GM13977 (cell line): ENCODE results near the gene TRAPPC5.

Experiments
- DNase-seq: peaks from one replicate; pipeline ENCODE4 v3.0.0; 2012; ENCODE audit warnings: low spot score
- in situ Hi-C: fragments of 300-500 bp; cut with MboI; formaldehyde crosslinking; loops from one replicate; pipeline ENCODE4 v1.12.0; 2022; ENCODE audit warnings: low sequenced_read_pairs, low pct_unique_long_range_greater_than_20kb, mixed read lengths, inconsistent platforms; ENCODE audit not compliant: unreplicated experiment
- TF ChIP-seq, protein P1 (sequence below): IDR thresholded peaks from 2 replicates; pipeline ENCODE4 v1.5.1; 2012; ENCODE audit warnings: mild to moderate bottlenecking, control low read depth; ENCODE audit not compliant: insufficient read depth; ENCODE audit errors: extremely low read depth, missing control alignments

The TRAPPC5 gene

DNA sequence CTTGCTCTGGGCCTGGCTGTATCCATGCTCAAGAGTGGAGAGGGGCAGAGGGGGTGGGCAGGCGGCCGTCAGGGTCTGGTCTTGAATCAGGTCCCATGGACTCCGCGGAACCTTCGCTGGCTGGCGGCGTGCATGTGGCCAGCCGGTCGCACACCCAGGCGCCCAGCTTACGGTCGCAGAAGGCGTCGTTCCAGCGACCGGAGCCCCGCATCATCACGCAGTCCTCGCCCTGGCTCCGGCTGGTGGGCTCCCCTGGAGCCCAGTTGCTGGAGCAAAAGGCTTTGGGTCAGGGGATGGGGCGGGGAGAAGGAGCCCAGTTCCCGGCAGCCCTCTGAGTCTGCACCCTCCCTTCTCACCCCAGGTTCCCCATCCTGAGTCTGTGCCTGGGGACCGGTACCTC, 8.5 kb downstream of the TRAPPC5 start:
- TF ChIP-seq, protein P1, sequence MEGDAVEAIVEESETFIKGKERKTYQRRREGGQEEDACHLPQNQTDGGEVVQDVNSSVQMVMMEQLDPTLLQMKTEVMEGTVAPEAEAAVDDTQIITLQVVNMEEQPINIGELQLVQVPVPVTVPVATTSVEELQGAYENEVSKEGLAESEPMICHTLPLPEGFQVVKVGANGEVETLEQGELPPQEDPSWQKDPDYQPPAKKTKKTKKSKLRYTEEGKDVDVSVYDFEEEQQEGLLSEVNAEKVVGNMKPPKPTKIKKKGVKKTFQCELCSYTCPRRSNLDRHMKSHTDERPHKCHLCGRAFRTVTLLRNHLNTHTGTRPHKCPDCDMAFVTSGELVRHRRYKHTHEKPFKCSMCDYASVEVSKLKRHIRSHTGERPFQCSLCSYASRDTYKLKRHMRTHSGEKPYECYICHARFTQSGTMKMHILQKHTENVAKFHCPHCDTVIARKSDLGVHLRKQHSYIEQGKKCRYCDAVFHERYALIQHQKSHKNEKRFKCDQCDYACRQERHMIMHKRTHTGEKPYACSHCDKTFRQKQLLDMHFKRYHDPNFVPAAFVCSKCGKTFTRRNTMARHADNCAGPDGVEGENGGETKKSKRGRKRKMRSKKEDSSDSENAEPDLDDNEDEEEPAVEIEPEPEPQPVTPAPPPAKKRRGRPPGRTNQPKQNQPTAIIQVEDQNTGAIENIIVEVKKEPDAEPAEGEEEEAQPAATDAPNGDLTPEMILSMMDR = no peak
- in situ Hi-C loops = no loop called here
- DNase-seq = no peak

DNA sequence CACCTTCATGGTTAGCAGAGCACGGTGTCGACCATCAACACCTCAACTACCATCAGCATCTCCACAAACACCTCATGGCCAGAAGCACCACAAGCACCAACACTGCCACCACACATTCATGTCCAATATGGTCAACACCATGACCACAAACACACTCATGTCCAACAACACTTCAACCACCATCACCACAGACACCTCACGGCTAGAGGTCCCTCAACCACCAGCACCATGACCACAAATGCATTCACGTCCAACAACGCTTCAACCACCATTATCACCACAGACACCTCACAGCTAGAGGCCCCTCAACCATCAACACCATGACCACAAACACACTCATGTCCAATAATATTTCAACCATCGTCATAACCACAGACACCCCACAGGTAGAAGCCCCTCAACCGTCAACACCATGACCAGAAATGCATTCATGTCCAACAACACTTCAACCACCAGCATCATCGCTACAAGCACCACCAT, 10.2 kb downstream of the TRAPPC5 start:
- TF ChIP-seq, protein P1 = no peak
- in situ Hi-C loops = no loop called here
- DNase-seq = no peak

DNA sequence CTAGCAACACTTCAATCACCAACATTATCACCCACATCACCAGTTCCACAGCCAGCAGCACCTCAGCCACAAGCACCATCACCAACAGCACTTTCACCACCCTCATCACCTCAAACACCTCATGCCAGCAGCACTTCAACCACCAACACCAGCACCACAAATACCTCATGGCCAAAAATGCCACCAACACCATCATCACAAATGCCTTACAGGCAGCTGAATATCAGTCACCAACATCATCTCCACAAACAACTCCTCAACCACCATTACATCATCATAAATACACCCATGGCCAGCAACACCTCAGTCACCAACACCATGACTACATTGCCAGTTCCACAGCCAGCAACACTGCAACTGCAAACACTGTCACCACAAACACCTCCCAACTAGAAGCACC, 10.9 kb downstream of the TRAPPC5 start:
- in situ Hi-C loops = no loop called here
- no peak for DNase-seq
- TF ChIP-seq, protein P1 = no peak

DNA sequence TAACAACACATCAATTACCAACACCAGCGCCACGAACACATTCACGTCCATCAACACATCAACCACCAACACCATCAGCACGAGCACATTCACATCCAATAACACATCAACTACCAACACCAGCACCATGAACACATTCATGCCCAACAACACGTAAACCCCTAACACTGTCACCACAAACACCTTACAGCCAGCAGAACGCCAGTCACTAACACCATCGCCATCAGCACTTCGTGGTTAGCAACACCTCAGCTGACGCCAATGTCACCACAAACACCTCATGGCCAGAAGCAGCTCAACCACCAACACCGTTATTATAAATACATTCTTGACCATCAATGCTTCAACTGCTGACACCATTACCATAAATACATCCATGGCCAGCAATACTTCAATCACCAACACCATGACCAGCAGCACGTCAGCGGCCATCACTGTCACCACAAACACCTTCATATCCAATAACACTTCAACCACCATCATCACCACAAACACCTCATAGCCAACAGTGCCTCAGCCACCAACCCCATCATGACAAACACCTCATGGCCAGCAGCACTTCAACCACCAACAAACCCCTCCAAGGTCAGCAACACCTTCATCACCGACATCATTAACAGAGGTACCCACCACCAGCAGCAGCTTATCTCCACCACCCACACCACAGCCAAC, 11.9 kb downstream of the TRAPPC5 start:
- in situ Hi-C loops = no loop called here
- DNase-seq = no peak
- TF ChIP-seq, protein P1 = no peak

DNA sequence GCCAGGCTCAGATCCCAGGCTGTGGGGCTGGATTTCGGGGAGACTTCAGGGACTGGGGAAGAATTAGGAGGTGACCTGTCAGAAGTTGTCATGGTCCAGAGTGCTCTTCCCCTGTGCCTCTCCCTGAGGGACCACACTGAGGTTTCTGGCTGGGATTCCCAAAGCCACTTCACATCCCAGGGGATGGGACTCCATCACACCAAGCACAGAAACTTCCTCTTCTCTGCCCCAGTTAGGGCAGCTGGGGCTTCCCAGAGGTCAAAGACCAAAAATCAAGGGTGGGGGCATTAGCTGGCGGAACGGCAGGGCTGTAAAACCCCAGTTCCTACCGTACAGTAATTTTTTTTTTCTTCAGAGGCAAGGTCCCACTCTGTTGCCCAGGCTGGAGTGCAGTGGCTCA, 13.9 kb downstream of the TRAPPC5 start:
- in situ Hi-C loops = no loop called here
- TF ChIP-seq, protein P1 = no peak
- DNase-seq = no peak

DNA sequence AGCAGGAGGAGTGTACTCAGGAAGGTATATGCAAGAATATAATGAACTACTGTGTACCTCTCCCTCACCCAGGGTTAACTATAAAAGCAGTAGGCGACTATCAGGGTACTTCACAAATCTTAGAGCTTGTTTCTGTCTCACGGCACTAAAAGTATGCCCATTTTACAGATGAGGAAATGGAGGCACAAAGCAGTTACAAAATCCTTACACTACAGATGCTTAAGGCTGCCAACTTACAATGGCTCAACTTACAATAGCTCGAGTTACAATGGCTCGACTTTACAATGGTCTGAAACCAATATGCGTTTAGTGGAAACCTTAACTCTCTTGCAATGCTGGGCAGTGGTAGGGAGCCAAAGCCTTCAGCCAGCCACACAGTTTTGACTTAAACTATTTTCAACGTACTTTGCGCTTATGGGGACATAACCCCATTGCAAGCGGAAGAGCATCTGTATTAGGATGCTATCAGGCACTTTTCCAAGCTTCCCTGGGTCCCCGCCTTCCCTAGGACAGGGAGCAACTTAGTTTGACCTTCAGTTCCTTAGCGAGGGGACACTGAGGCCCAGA, 17.2 kb downstream of the TRAPPC5 start:
- TF ChIP-seq, protein P1 = no peak
- DNase-seq = no peak
- in situ Hi-C loops = no loop called here

DNA sequence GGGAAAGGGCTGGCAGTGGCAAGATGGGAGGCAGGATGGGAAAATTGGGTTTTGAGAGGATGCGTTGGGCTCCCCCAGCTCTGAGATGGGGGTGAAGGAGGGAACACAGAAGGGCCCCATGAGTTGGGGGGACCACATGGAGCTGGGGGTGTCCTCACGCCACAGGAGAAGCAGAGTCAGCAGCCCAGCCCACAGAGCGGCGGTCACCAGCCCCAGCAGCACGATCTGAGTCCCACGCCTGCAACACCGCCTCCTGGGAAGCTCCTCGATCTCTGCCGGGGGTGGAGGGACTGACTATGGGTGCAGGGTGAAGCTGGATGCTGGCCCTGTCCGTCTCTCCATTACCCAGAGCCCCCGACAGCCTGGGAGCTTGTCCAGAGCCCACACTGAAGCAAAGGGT, 17.9 kb downstream of the TRAPPC5 start:
- in situ Hi-C loops = no loop called here
- DNase-seq = no peak
- TF ChIP-seq, protein P1 = no peak
